HG02610 (cell line): ENCODE measurements around the gene TRAPPC5.
"Not testable (repeated sequence)": the region's sequence is repeated elsewhere in the genome, so short reads cannot be mapped to it uniquely, and the experiment has no call there.

Source experiments
- ATAC-seq: cut with Tn5 transposase; IDR thresholded peaks from one replicate; pipeline ENCODE4 v1.9.1; 2021; ENCODE audit warnings: mild to moderate bottlenecking, moderate library complexity; ENCODE audit not compliant: unreplicated experiment

TRAPPC5 gene

GRCh38 chr19:7680606-7681339, at the start of gene TRAPPC5:
TRAPPC5 (plus strand) TSS chr19:7680833; CDS start chr19:7682254, 1,421 bp downstream.
- peak; percentile 47 for ATAC-seq

GRCh38 chr19:7631577-7631976, 49.1 kb upstream of the TRAPPC5 start:
- ATAC-seq, result no peak

GRCh38 chr19:7632340-7633203, 48.1 kb upstream of the TRAPPC5 start:
- no peak for ATAC-seq

GRCh38 chr19:7633698-7634097, 46.9 kb upstream of the TRAPPC5 start, which contains the start of gene PCP2:
PCP2 (minus strand) TSS chr19:7633719; CDS start chr19:7633457, 262 bp downstream.
- ATAC-seq, result no peak

GRCh38 chr19:7635670-7636069, 45.0 kb upstream of the TRAPPC5 start:
- no peak for ATAC-seq

- ATAC-seq, result no peak
Observed at GRCh38 chr19:7636317-7636690, 44.3 kb upstream of the TRAPPC5 start.

- peak; percentile 69 for ATAC-seq
Observed at GRCh38 chr19:7636691-7637373, 43.8 kb upstream of the TRAPPC5 start, which contains the start of gene STXBP2. STXBP2 (plus strand) TSS chr19:7637110; CDS start chr19:7637150, 40 bp downstream.

- ATAC-seq, result no peak
Observed at GRCh38 chr19:7637374-7638256, 43.0 kb upstream of the TRAPPC5 start.

- no peak for ATAC-seq
Observed at GRCh38 chr19:7638802-7639465, 41.7 kb upstream of the TRAPPC5 start.

- ATAC-seq, result no peak
Observed at GRCh38 chr19:7639863-7640348, 40.7 kb upstream of the TRAPPC5 start.

GRCh38 chr19:7640803-7641202, 39.8 kb upstream of the TRAPPC5 start:
- no peak for ATAC-seq

GRCh38 chr19:7641290-7642276, 39.0 kb upstream of the TRAPPC5 start:
- ATAC-seq, result no peak

- no peak for ATAC-seq
Observed at GRCh38 chr19:7642295-7643030, 38.2 kb upstream of the TRAPPC5 start.

- ATAC-seq, result no peak
Observed at GRCh38 chr19:7643031-7643415, 37.6 kb upstream of the TRAPPC5 start.

GRCh38 chr19:7643629-7644549, 36.7 kb upstream of the TRAPPC5 start:
- ATAC-seq, result not testable (repeated sequence)

GRCh38 chr19:7644550-7644877, 36.1 kb upstream of the TRAPPC5 start:
- ATAC-seq, result no peak

GRCh38 chr19:7645163-7645562, 35.5 kb upstream of the TRAPPC5 start:
- no peak for ATAC-seq
